Measurements from ENCODE around the gene SEMA6B. TPM values are rescaled to one million over a fixed set of nuclear protein-coding genes. Genes with fewer than 3 reads are reported as not detected.

The SEMA6B gene
- total and polyA plus RNA-seq, 2 of the 4 experiments (the other 2 are of a cell fraction), result 0.18 to 0.72 TPM

- H3K27me3 ChIP-seq (ENCODE audit: control insufficient read depth, insufficient read depth, low read length), result peaks cover 12% of the 10 kb centered on the region; the same call in 1 of the 2 replicates
- TF ChIP-seq MXI1 (IDR thresholded peaks at IDR 0.05; ENCODE audit: borderline replicate concordance, low read depth, low read length) (no peak), MAFK (IDR thresholded peaks at IDR 0.05; ENCODE audit: low read depth, low read length) (no peak), SMC3 (IDR thresholded peaks at IDR 0.05; ENCODE audit: low read depth, low read length) (no peak), POLR2A (IDR thresholded peaks at IDR 0.05; ENCODE audit: low read depth, low read length) (no peak), FOS (IDR thresholded peaks at IDR 0.05; ENCODE audit: low read depth, low read length) (no peak), CHD1 (IDR thresholded peaks at IDR 0.05; ENCODE audit: low read depth, low read length) (no peak), MAZ (IDR thresholded peaks at IDR 0.05; ENCODE audit: borderline replicate concordance, low read depth, low read length) (no peak), USF2 (IDR thresholded peaks at IDR 0.05; ENCODE audit: low read depth, low read length) (no peak), NFE2L2 (IDR thresholded peaks at IDR 0.05; ENCODE audit: low read depth, low read length) (no peak)
- intact Hi-C loops (cut with micrococcal nuclease) (no loop called here), in situ Hi-C loops (cut with MboI; ENCODE audit: low sequenced_read_pairs) (no loop called here), dilution Hi-C loops (cut with HindIII; ENCODE audit: low sequenced_read_pairs, unreplicated experiment) (no loop called here)
- no peak overlapping the region for H3K4me3 ChIP-seq (ENCODE audit: insufficient read depth, low read depth, low read length)
- no peaks in the 10 kb centered on the region for H3K9me1 ChIP-seq (ENCODE audit: insufficient read depth, low read length)
- H2BK20ac ChIP-seq (ENCODE audit: low read depth, low read length), result no peak overlapping the region
- H2BK15ac ChIP-seq (ENCODE audit: low read depth, low read length), result no peak overlapping the region
- no peak overlapping the region for H3K56ac ChIP-seq (ENCODE audit: extremely low read depth, insufficient read depth, low read length)
- H3K27ac ChIP-seq (ENCODE audit: insufficient read depth, low read length), result no peak overlapping the region
- H3K4me2 ChIP-seq (ENCODE audit: low read depth, low read length), result no peak overlapping the region
- no peaks in the 10 kb centered on the region for H3K9me3 ChIP-seq (ENCODE audit: control insufficient read depth, insufficient read depth, low read length)
- H3K18ac ChIP-seq (ENCODE audit: low read depth, low read length), result no peak overlapping the region
- no peaks in the 10 kb centered on the region for H3K79me1 ChIP-seq (ENCODE audit: low read depth in 1 of 2, low read length in 2 of 2)
- no peak overlapping the region for H4K5ac ChIP-seq (ENCODE audit: low read depth, low read length)
- 95% methylated on average over 6 of the region's 11 CpGs; no CpG with 5 or more reads in 1 of the 2 experiments for WGBS, 2 experiments (ENCODE audit: extremely low coverage in 2 of 2, insufficient read length in 1 of 2)
- H3K14ac ChIP-seq (replicated peaks; ENCODE audit: low read depth, low read length), result no peak overlapping the region
- no peak overlapping the region for H4K8ac ChIP-seq (ENCODE audit: low read depth in 2 of 2, low read length in 2 of 2)
- H4K91ac ChIP-seq (ENCODE audit: insufficient read depth, low read depth, low read length), result no peak overlapping the region
- H3K4ac ChIP-seq (ENCODE audit: low read depth, low read length), result no peak overlapping the region
- ChIA-PET CTCF (no interaction called here), POLR2A (ENCODE audit: unreplicated experiment) (no interaction called here)
- no peaks in the 10 kb centered on the region for H4K20me1 ChIP-seq (ENCODE audit: insufficient read depth, low read length)
- no TSS peak for BruUV-seq (replicated peaks)
- no peak overlapping the region for H2BK5ac ChIP-seq (ENCODE audit: low read depth, low read length, poor library complexity, severe bottlenecking)
- no peak overlapping the region for H2AFZ ChIP-seq (replicated peaks; ENCODE audit: low read length, poor library complexity)
- H3K4me1 ChIP-seq (ENCODE audit: control insufficient read depth, insufficient read depth, low read length), result peaks cover 9% of the 10 kb centered on the region
- no peak overlapping the region for H2BK120ac ChIP-seq (ENCODE audit: low read depth, low read length)
- H3K23ac ChIP-seq (ENCODE audit: low read depth, low read length), result no peak overlapping the region
- no peak overlapping the region for H3K9ac ChIP-seq (ENCODE audit: low read depth, low read length)
- H2AK5ac ChIP-seq (ENCODE audit: low read depth, low read length), result no peak overlapping the region
- ATAC-seq (ENCODE audit: low read depth) (no peak), DNase-seq (no peak)
- H2AK9ac ChIP-seq (replicated peaks; ENCODE audit: low read depth, low read length, poor library complexity), result peak overlapping the region; percentile 65
- no peaks in the 10 kb centered on the region for H3K36me3 ChIP-seq (ENCODE audit: control insufficient read depth, insufficient read depth, low read length)
These were observed 38.2 kb downstream of the SEMA6B start for GRCh38 chr19:4521170-4521887.
